ENCODE results near the gene ZFYVE1. TPM values are rescaled to one million over a fixed set of nuclear protein-coding genes. Genes with fewer than 3 reads are reported as not detected.

ZFYVE1 gene
- total and polyA plus RNA-seq, 10 of the 15 experiments (the other 5 are each of a cell fraction or from before 2014, with no cell fraction given): 1.2 to 13.3 (median 6.4) TPM

DNA sequence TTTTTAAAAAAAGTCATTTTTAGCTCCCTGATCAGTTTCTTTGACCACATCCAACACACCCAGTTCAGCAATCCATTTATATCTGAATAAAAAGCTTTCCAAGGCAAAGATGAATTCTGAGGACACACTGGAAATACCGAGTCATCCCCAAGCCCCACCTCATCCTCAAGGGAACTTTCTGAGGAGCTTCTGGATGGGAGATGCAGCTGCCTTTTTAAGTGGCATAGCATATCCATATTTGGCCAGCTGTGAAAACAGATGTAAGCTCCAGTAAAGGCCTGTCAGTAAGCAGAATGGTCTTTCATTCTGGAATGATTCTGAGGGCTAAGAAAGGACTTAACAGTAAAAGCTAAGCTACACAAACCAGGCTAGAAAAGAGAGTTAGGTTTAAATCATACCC lies 18.4 kb downstream of the ZFYVE1 start:
- ChIA-PET SMC1A (ENCODE audit: uncharacterized antibody, unreplicated experiment) (no interaction called here), RAD21 (ENCODE audit: unreplicated experiment) (no interaction called here), POLR2A (interaction anchor here (0.6 to 1.0 kb wide), 3 partner anchors 14 to 82 kb away, joined by 3 to 4 read pairs (median 3); partner anchors contain the start of gene DCAF4), CTCF (interaction anchor here (0.8 to 0.9 kb wide), 2 partner anchors 60 to 1154 kb away, joined by 3 to 4 read pairs; no protein-coding TSS in a partner anchor)
- no peak for DNase-seq (ENCODE audit: low read depth, low spot score)
- in situ Hi-C loops (cut with MboI) (no loop called here), intact Hi-C loops (cut with micrococcal nuclease; ENCODE audit: unreplicated experiment) (no loop called here)
- Histone ChIP-seq H3K36me3 (ENCODE audit: control insufficient read depth in 2 of 2, insufficient read depth in 2 of 2, low read length in 1 of 2) (peaks cover 0 to 13% of the 10 kb centered on the region in 2 experiments; a peak in 3 of 4 replicates), H3K4me2 (ENCODE audit: control insufficient read depth, insufficient read depth) (no peak overlapping the region), H3K4me3 (no peak overlapping the region), H2AFZ (ENCODE audit: control insufficient read depth, low read depth, low read length) (no peak overlapping the region), H3K27ac (ENCODE audit: control insufficient read depth, insufficient read depth) (no peak overlapping the region), H3K79me2 (ENCODE audit: control insufficient read depth, insufficient read depth, low read length) (no peaks in the 10 kb centered on the region; the same call in 1 of the 2 replicates), H4K20me1 (ENCODE audit: control insufficient read depth, insufficient read depth) (no peaks in the 10 kb centered on the region), H3K4me1 (ENCODE audit: control insufficient read depth, insufficient read depth, low read length) (no peaks in the 10 kb centered on the region; the same call in 1 of the 2 replicates), H3K9ac (ENCODE audit: control insufficient read depth, insufficient read depth, low read length) (no peak overlapping the region), H3K27me3 (replicated peaks in 1 of 2; ENCODE audit: control insufficient read depth in 2 of 2, insufficient read depth in 2 of 2, low read length in 1 of 2) (no peaks in the 10 kb centered on the region), H3K9me3 (replicated peaks; ENCODE audit: control insufficient read depth, insufficient read depth, low read length) (no peaks in the 10 kb centered on the region)
- 95% methylated on average over 1 of the region's 1 CpG for WGBS (ENCODE audit: insufficient coverage, insufficient replicate concordance, low lambda C conversion rate, missing lambda C conversion rate)
- no peak for FAIRE-seq
- no peak for TF ChIP-seq TARDBP (IDR thresholded peaks at IDR 0.05; ENCODE audit: borderline replicate concordance)
- no peak for TF ChIP-seq POLR2AphosphoS5 (IDR thresholded peaks at IDR 0.05; ENCODE audit: low read length)
- TF ChIP-seq BCL3 (IDR thresholded peaks at IDR 0.05; ENCODE audit: borderline replicate concordance, insufficient read depth, low read depth, low read length, poor library complexity, severe bottlenecking): no peak
- TF ChIP-seq NR2C1 (IDR thresholded peaks at IDR 0.05): no peak
- no peak for TF ChIP-seq HDAC2 (IDR thresholded peaks at IDR 0.05)
- TF ChIP-seq RB1 (IDR thresholded peaks at IDR 0.05; ENCODE audit: borderline replicate concordance): no peak
- TF ChIP-seq NFYB (IDR thresholded peaks at IDR 0.05; ENCODE audit: insufficient read depth, low read depth, low read length): no peak
- no peak for TF ChIP-seq ETV6 (conservative IDR thresholded peaks at IDR 0.05 in 1 of 2, IDR thresholded peaks at IDR 0.05 in 1 of 2; ENCODE audit: borderline replicate concordance in 1 of 2, low read depth in 1 of 2)
- TF ChIP-seq GABPA (IDR thresholded peaks at IDR 0.05; ENCODE audit: low read depth): no peak
- no peak for TF ChIP-seq CEBPB (IDR thresholded peaks at IDR 0.05; ENCODE audit: borderline replicate concordance in 1 of 2, low read depth in 2 of 2, low read length in 2 of 2)
- no peak for TF ChIP-seq ATF7 (IDR thresholded peaks at IDR 0.05; ENCODE audit: low read depth)
- TF ChIP-seq HCFC1 (IDR thresholded peaks at IDR 0.05; ENCODE audit: low read length): no peak
- no peak for TF ChIP-seq MXI1 (IDR thresholded peaks at IDR 0.05; ENCODE audit: low read depth, low read length)
- TSS peak; percentile 53 for BruUV-seq (replicated peaks)
- no peak for ATAC-seq

Data from GM12878 (cell line).